Astrocyte (in vitro differentiated cells and primary cell): Measurements from ENCODE around the gene BICDL2. TPM values are rescaled to one million over a fixed set of nuclear protein-coding genes. Genes with fewer than 3 reads are reported as not detected.

ENCODE experiments used
- DNase-seq: peaks from one replicate; pipeline ENCODE4 v3.0.0-alpha.2; 2010; ENCODE audit warnings: low read depth
- FAIRE-seq: peaks from 2 replicates; lab custom pipeline; 2011; peaks lifted over from hg19 to GRCh38; lab: Jason Lieb, UNC
- H2AFZ ChIP-seq: 2 replicates; pipeline ENCODE4 v1.6.0; 2012; ENCODE audit warnings: low read depth, low read length, inconsistent platforms
- H3K27ac ChIP-seq: 2 replicates; pipeline ENCODE4 v1.5.1; 2011; ENCODE audit warnings: low read depth, low read length, inconsistent platforms
- H3K27me3 ChIP-seq: 2 replicates; pipeline ENCODE4 v1.6.0; 2011; ENCODE audit warnings: low read length, inconsistent platforms; ENCODE audit not compliant: insufficient read depth
- H3K36me3 ChIP-seq: 2 replicates; pipeline ENCODE4 v1.5.1; 2011; ENCODE audit warnings: low read length, inconsistent platforms; ENCODE audit not compliant: insufficient read depth
- H3K4me1 ChIP-seq: 2 replicates; pipeline ENCODE4 v1.5.1; 2011; ENCODE audit warnings: low read length, inconsistent platforms; ENCODE audit not compliant: insufficient read depth
- H3K4me2 ChIP-seq: 2 replicates; pipeline ENCODE4 v1.6.0; 2012; ENCODE audit warnings: low read length, inconsistent platforms
- H3K4me3 ChIP-seq: 2 replicates; pipeline ENCODE4 v1.5.1; 2011; ENCODE audit warnings: low read depth, mild to moderate bottlenecking, low read length, inconsistent platforms; ENCODE audit not compliant: insufficient read depth
- H3K79me2 ChIP-seq: 2 replicates; pipeline ENCODE4 v1.6.0; 2012; ENCODE audit warnings: mild to moderate bottlenecking, low read length, inconsistent platforms; ENCODE audit not compliant: insufficient read depth
- H3K9ac ChIP-seq: 2 replicates; pipeline ENCODE4 v1.6.0; 2012; ENCODE audit warnings: mild to moderate bottlenecking, low read length, inconsistent platforms
- H3K9me3 ChIP-seq: 2 replicates; pipeline ENCODE4 v1.5.1; 2012; ENCODE audit warnings: low read depth, mild to moderate bottlenecking, low read length, inconsistent platforms; ENCODE audit not compliant: insufficient read depth
- H4K20me1 ChIP-seq: 2 replicates; pipeline ENCODE4 v1.6.0; 2012; ENCODE audit warnings: low read length, inconsistent platforms; ENCODE audit not compliant: insufficient read depth
- H3K27ac Mint-ChIP-seq: one replicate; pipeline ENCODE4 v1.8.0; 2021; ENCODE audit warnings: mild to moderate bottlenecking, mixed read lengths; ENCODE audit not compliant: unreplicated experiment
- H3K27me3 Mint-ChIP-seq: one replicate; pipeline ENCODE4 v1.8.0; 2021; ENCODE audit warnings: low read depth, mixed read lengths; ENCODE audit not compliant: unreplicated experiment
- H3K36me3 Mint-ChIP-seq: one replicate; pipeline ENCODE4 v1.8.0; 2021; ENCODE audit warnings: low read depth, mixed read lengths; ENCODE audit not compliant: unreplicated experiment
- H3K4me1 Mint-ChIP-seq: one replicate; pipeline ENCODE4 v1.8.0; 2021; ENCODE audit warnings: low read depth, mixed read lengths; ENCODE audit not compliant: unreplicated experiment
- H3K4me3 Mint-ChIP-seq: one replicate; pipeline ENCODE4 v1.8.0; 2021; ENCODE audit warnings: mild to moderate bottlenecking, moderate library complexity, mixed read lengths; ENCODE audit not compliant: unreplicated experiment
- H3K9me3 Mint-ChIP-seq: one replicate; pipeline ENCODE4 v1.8.0; 2021; ENCODE audit warnings: mild to moderate bottlenecking, mixed read lengths; ENCODE audit not compliant: unreplicated experiment
- CTCF ChIP-seq: IDR thresholded peaks from 2 replicates; pipeline ENCODE4 v1.5.1; 2011; ENCODE audit warnings: low read depth, mild to moderate bottlenecking, inconsistent platforms, low read length, moderate library complexity; ENCODE audit not compliant: insufficient read depth
- EZH2 ChIP-seq: IDR thresholded peaks from 2 replicates; pipeline ENCODE4 v1.6.1; 2012; ENCODE audit warnings: mild to moderate bottlenecking, low read length, inconsistent platforms; ENCODE audit not compliant: insufficient read depth
- total RNA-seq: library from RNA; stranded (reverse); gene quantifications from 2 replicates; pipeline ENCODE4 v1.2.1, GENCODE V29; 2021

BICDL2 gene
- total RNA-seq, 1 donor from 2014 or later, result 0.16 TPM

DNA sequence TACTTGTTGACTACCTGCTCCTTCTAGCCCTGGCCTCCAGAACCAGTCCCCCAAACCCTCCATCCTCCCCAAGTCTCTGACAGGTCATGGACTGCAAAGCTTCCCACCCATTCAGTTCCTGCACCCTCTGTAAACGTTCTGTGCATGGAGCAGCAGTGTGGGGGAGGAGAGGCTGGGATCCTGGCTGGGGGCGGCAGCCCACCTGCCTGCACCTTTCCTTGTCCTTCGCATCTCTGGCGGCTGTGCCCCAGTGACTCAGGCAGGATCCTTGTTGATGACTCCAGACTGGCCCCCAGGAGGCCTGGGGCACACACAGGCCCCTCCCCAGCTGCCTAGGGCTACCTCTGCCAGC lies 54.9 kb downstream of the BICDL2 start:
- Mint-ChIP-seq H3K4me1 (peaks cover 3% of the 10 kb centered on the region), H3K27me3 (peaks cover 14% of the 10 kb centered on the region), H3K36me3 (no peaks in the 10 kb centered on the region), H3K9me3 (no peaks in the 10 kb centered on the region), H3K27ac (no peak overlapping the region), H3K4me3 (peak overlapping the region; percentile 83)
- H3K4me2 ChIP-seq, result no peak overlapping the region
- H3K27ac ChIP-seq, result no peak overlapping the region
- TF ChIP-seq EZH2 (no peak), CTCF (no peak)
- H3K4me1 ChIP-seq, result peaks cover 17% of the 10 kb centered on the region
- H3K4me3 ChIP-seq, result no peak overlapping the region
- no peaks in the 10 kb centered on the region for H3K36me3 ChIP-seq
- H3K9me3 ChIP-seq, result no peaks in the 10 kb centered on the region
- H4K20me1 ChIP-seq, result no peaks in the 10 kb centered on the region
- H3K27me3 ChIP-seq, result no peaks in the 10 kb centered on the region
- FAIRE-seq (no peak), DNase-seq (no peak)
- no peak overlapping the region for H2AFZ ChIP-seq
- peaks cover 6% of the 10 kb centered on the region for H3K79me2 ChIP-seq
- H3K9ac ChIP-seq, result no peak overlapping the region

DNA sequence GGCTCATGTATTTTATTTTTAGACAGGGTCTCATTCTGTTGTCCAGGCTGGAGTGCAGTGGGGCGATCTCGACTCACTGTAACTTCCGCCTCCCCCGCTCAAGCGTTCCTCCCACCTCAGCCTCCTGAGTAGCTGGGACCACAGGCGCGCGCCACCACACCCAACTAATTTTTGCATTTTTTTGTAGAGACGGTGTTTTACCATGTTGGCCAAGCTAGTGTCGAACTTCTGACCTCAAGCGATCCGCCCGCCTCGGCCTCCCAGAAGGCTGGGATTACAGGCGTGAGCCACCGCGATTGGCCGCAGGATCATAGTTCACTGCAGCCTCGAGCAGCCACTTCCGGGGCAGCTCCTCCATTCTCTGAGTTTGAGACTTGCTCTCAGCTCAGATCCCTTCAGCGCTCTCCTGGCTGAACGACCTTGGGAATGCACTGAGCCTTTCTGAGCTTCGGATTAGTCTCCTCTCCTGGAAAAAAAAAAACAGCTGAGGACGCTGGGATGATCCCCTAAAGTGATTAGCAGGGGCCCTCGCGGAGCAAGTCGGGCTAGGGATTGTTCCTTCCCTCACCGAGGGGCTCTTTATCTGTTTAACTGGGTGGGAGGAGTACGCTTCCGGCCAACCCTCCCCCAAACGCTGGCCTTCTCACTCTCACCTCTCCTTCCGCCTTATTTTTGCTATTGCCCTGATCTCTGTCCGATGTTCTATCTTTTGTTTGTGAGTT lies 55.4 kb downstream of the BICDL2 start:
- Mint-ChIP-seq H3K27ac (peak overlapping the region; percentile 72), H3K4me3 (peak overlapping the region; percentile 83), H3K36me3 (no peaks in the 10 kb centered on the region), H3K27me3 (peaks cover 12% of the 10 kb centered on the region), H3K9me3 (no peaks in the 10 kb centered on the region), H3K4me1 (peaks cover 3% of the 10 kb centered on the region)
- Histone ChIP-seq H3K4me1 (peaks cover 17% of the 10 kb centered on the region), H3K4me3 (peak overlapping the region; percentile 68), H3K27me3 (no peaks in the 10 kb centered on the region), H3K9me3 (no peaks in the 10 kb centered on the region), H3K9ac (peak overlapping the region; percentile 92), H2AFZ (no peak overlapping the region), H3K27ac (no peak overlapping the region), H3K36me3 (no peaks in the 10 kb centered on the region), H4K20me1 (no peaks in the 10 kb centered on the region), H3K4me2 (peak overlapping the region; percentile 97), H3K79me2 (peaks cover 6% of the 10 kb centered on the region)
- no peak for FAIRE-seq
- no peak for TF ChIP-seq CTCF
- TF ChIP-seq EZH2, result no peak
- DNase-seq, result no peak
